ENCODE measurements around the gene RPL35A. TPM values are rescaled to one million over a fixed set of nuclear protein-coding genes. Genes with fewer than 3 reads are reported as not detected.
"Not testable (repeated sequence)": the region's sequence is repeated elsewhere in the genome, so short reads cannot be mapped to it uniquely, and the experiment has no call there.

The RPL35A gene
- total RNA-seq, 5 donors from 2014 or later (not counting 1 experiment from before 2014, with no cell fraction given): 1,657 to 1,935 (median 1,760) TPM

- Mint-ChIP-seq H3K27me3 (no peaks in the 10 kb centered on the region), H3K27ac (peak overlapping the region; percentile 63 to 64), H3K36me3 (peaks cover 52% of the 10 kb centered on the region), H3K9me3 (no peaks in the 10 kb centered on the region), H3K4me3 (peak overlapping the region in 1 of 3 donors; percentile 14), H3K4me1 (peaks cover 73 to 80% (median 78%) of the 10 kb centered on the region in 3 donors)
- WGBS (ENCODE audit: insufficient coverage): 90% methylated on average over 3 of the region's 5 CpGs
- H3K27me3 ChIP-seq (replicated peaks in 1 of 2; ENCODE audit: control insufficient read depth in 2 of 2, extremely low read depth in 1 of 2, insufficient read depth in 2 of 2, low read length in 1 of 2): no peaks in the 10 kb centered on the region
- H3K4me1 ChIP-seq (ENCODE audit: control insufficient read depth in 1 of 2, extremely low read depth in 1 of 2, insufficient read depth in 2 of 2, low read length in 2 of 2): peaks cover 24 to 53% of the 10 kb centered on the region in 2 experiments
- ATAC-seq (replicated peaks in 1 of 4): no peak
- ChIA-PET CTCF (no interaction called here), POLR2A (no interaction called here)
- no peak for DNase-seq
- H3K36me3 ChIP-seq (ENCODE audit: control insufficient read depth in 2 of 2, extremely low read depth in 1 of 2, insufficient read depth in 1 of 2, low read length in 1 of 2): peaks cover 11 to 55% of the 10 kb centered on the region in 2 donors
- no peaks in the 10 kb centered on the region for H3K9me3 ChIP-seq
- H3K4me3 ChIP-seq (ENCODE audit: control insufficient read depth in 1 of 2, extremely low read depth in 1 of 2, low read length in 1 of 2): no peak overlapping the region
- H3K27ac ChIP-seq (ENCODE audit: low read length): peak overlapping the region; percentile 6
Observed at GRCh38 chr3:197957790-197958133, 7.8 kb downstream of the RPL35A start.

- Mint-ChIP-seq H3K9me3 (no peaks in the 10 kb centered on the region), H3K4me3 (peak overlapping the region; percentile 43 to 56 (median 46)), H3K4me1 (peaks cover 73 to 75% (median 75%) of the 10 kb centered on the region in 3 donors), H3K36me3 (peaks cover 47% of the 10 kb centered on the region), H3K27me3 (no peaks in the 10 kb centered on the region), H3K27ac (peak overlapping the region; percentile 63 to 97)
- Histone ChIP-seq H3K36me3 (ENCODE audit: control insufficient read depth in 2 of 2, extremely low read depth in 1 of 2, insufficient read depth in 1 of 2, low read length in 1 of 2) (peaks cover 6 to 49% of the 10 kb centered on the region in 2 donors), H3K4me3 (ENCODE audit: control insufficient read depth in 1 of 2, extremely low read depth in 1 of 2, low read length in 1 of 2) (no peak overlapping the region), H3K27ac (ENCODE audit: low read length) (peak overlapping the region; percentile 6), H3K27me3 (replicated peaks in 1 of 2; ENCODE audit: control insufficient read depth in 2 of 2, extremely low read depth in 1 of 2, insufficient read depth in 2 of 2, low read length in 1 of 2) (no peaks in the 10 kb centered on the region), H3K4me1 (ENCODE audit: control insufficient read depth in 1 of 2, extremely low read depth in 1 of 2, insufficient read depth in 2 of 2, low read length in 2 of 2) (peaks cover 22 to 47% of the 10 kb centered on the region in 2 experiments), H3K9me3 (no peaks in the 10 kb centered on the region)
- ChIA-PET POLR2A (interaction anchor here in 1 of 2 donors (0.6 kb wide), 1 partner anchor 20 kb away, joined by 4 read pairs; no protein-coding TSS in a partner anchor), CTCF (no interaction called here)
- ATAC-seq (replicated peaks in 1 of 4) (no peak), DNase-seq (no peak)
- WGBS (ENCODE audit: insufficient coverage): 86% methylated on average over 1 of the region's 4 CpGs
Observed at GRCh38 chr3:197958346-197958745, 8.4 kb downstream of the RPL35A start.

GRCh38 chr3:197958848-197959247 lies 8.9 kb downstream of the RPL35A start:
- Histone ChIP-seq H3K27ac (ENCODE audit: low read length) (peak overlapping the region; percentile 76), H3K36me3 (ENCODE audit: control insufficient read depth in 2 of 2, extremely low read depth in 1 of 2, insufficient read depth in 1 of 2, low read length in 1 of 2) (peaks cover 3 to 44% of the 10 kb centered on the region in 2 donors), H3K4me1 (ENCODE audit: control insufficient read depth in 1 of 2, extremely low read depth in 1 of 2, insufficient read depth in 2 of 2, low read length in 2 of 2) (peaks cover 22 to 44% of the 10 kb centered on the region in 2 experiments)
- Mint-ChIP-seq H3K4me3 (peak overlapping the region in 2 of 3 donors; percentile 34 to 87), H3K4me1 (peaks cover 70 to 73% (median 72%) of the 10 kb centered on the region in 3 donors), H3K27ac (peak overlapping the region; percentile 36 to 97), H3K36me3 (peaks cover 42% of the 10 kb centered on the region)
- ATAC-seq (replicated peaks in 1 of 4); H3K9me3 ChIP-seq; H3K27me3 ChIP-seq (replicated peaks in 1 of 2; ENCODE audit: control insufficient read depth in 2 of 2, extremely low read depth in 1 of 2, insufficient read depth in 2 of 2, low read length in 1 of 2); DNase-seq; CTCF ChIA-PET; H3K27me3 Mint-ChIP-seq; H3K9me3 Mint-ChIP-seq; H3K4me3 ChIP-seq (ENCODE audit: control insufficient read depth in 1 of 2, extremely low read depth in 1 of 2, low read length in 1 of 2): not testable (repeated sequence)
- WGBS (ENCODE audit: insufficient coverage): 96% methylated on average over 16 of the region's 19 CpGs
- POLR2A ChIA-PET: interaction anchor here in 1 of 2 donors (0.6 to 1.0 kb wide), 2 partner anchors 8 to 20 kb away, joined by 3 to 4 read pairs; no protein-coding TSS in a partner anchor

GRCh38 chr3:197959500-197959890 lies 9.5 kb downstream of the RPL35A start:
- peak overlapping the region; percentile 76 for H3K27ac ChIP-seq (ENCODE audit: low read length)
- H3K9me3 ChIP-seq: no peaks in the 10 kb centered on the region
- Mint-ChIP-seq H3K27ac (peak overlapping the region; percentile 96 to 97), H3K4me3 (peak overlapping the region; percentile 86 to 91 (median 87)), H3K4me1 (peaks cover 63 to 68% (median 66%) of the 10 kb centered on the region in 3 donors), H3K9me3 (no peaks in the 10 kb centered on the region), H3K27me3 (no peaks in the 10 kb centered on the region), H3K36me3 (peaks cover 35% of the 10 kb centered on the region)
- CTCF ChIA-PET: no interaction called here
- POLR2A ChIA-PET: interaction anchor here in 1 of 2 donors (1.0 kb wide), 1 partner anchor 9 kb away, joined by 3 read pairs; no protein-coding TSS in a partner anchor
- H3K4me1 ChIP-seq (ENCODE audit: control insufficient read depth in 1 of 2, extremely low read depth in 1 of 2, insufficient read depth in 2 of 2, low read length in 2 of 2): peaks cover 22 to 38% of the 10 kb centered on the region in 2 experiments
- peak overlapping the region; percentile 81 for H3K4me3 ChIP-seq (ENCODE audit: control insufficient read depth in 1 of 2, extremely low read depth in 1 of 2, low read length in 1 of 2)
- peaks cover 3 to 38% of the 10 kb centered on the region in 2 donors for H3K36me3 ChIP-seq (ENCODE audit: control insufficient read depth in 2 of 2, extremely low read depth in 1 of 2, insufficient read depth in 1 of 2, low read length in 1 of 2)
- ATAC-seq (replicated peaks in 1 of 4) (no peak), DNase-seq (no peak)
- 100% methylated on average over 1 of the region's 6 CpGs for WGBS (ENCODE audit: insufficient coverage)
- H3K27me3 ChIP-seq (replicated peaks in 1 of 2; ENCODE audit: control insufficient read depth in 2 of 2, extremely low read depth in 1 of 2, insufficient read depth in 2 of 2, low read length in 1 of 2): no peaks in the 10 kb centered on the region

- Mint-ChIP-seq H3K27me3 (no peaks in the 10 kb centered on the region), H3K9me3 (no peaks in the 10 kb centered on the region), H3K4me3 (peak within 1 kb of the TSS; percentile 86 to 91 (median 87)), H3K27ac (peak within 1 kb of the TSS; percentile 96 to 97), H3K4me1 (peaks cover 58 to 65% (median 62%) of the 10 kb centered on the region in 3 donors), H3K36me3 (peaks cover 29% of the 10 kb centered on the region)
- POLR2A ChIA-PET: no interaction called here
- peaks cover 22 to 38% of the 10 kb centered on the region in 2 experiments for H3K4me1 ChIP-seq (ENCODE audit: control insufficient read depth in 1 of 2, extremely low read depth in 1 of 2, insufficient read depth in 2 of 2, low read length in 2 of 2)
- H3K4me3 ChIP-seq (ENCODE audit: control insufficient read depth in 1 of 2, extremely low read depth in 1 of 2, low read length in 1 of 2): peak within 1 kb of the TSS; percentile 81
- WGBS (ENCODE audit: insufficient coverage): under 1% methylated on average over 60 of the region's 62 CpGs
- H3K27me3 ChIP-seq (replicated peaks in 1 of 2; ENCODE audit: control insufficient read depth in 2 of 2, extremely low read depth in 1 of 2, insufficient read depth in 2 of 2, low read length in 1 of 2): no peaks in the 10 kb centered on the region
- H3K36me3 ChIP-seq (ENCODE audit: control insufficient read depth in 2 of 2, extremely low read depth in 1 of 2, insufficient read depth in 1 of 2, low read length in 1 of 2): peaks cover 3 to 32% of the 10 kb centered on the region in 2 donors
- DNase-seq: peak; percentile 81 to 98 (median 94)
- CTCF ChIA-PET: no interaction called here
- H3K9me3 ChIP-seq: no peaks in the 10 kb centered on the region
- peak; percentile 92 to 97 (median 95) for ATAC-seq (replicated peaks in 1 of 4)
- H3K27ac ChIP-seq (ENCODE audit: low read length): peak within 1 kb of the TSS; percentile 76
Observed at GRCh38 chr3:197959891-197960693, 10.1 kb downstream of the RPL35A start, which contains the start of gene LMLN. Gene LMLN (plus strand): TSS chr3:197960217. CDS start chr3:197960246, 29 bp downstream.

All from T-cell (primary cell).